ENCODE measurements around the gene MACROD2.
A peak's percentile ranks its signal among the peaks of the same experiment; 100 is the strongest.
"Not testable (repeated sequence)": the region's sequence is repeated elsewhere in the genome, so short reads cannot be mapped to it uniquely, and the experiment has no call there.

MACROD2 gene

GRCh38 chr20:14234666-14235295 lies 239.5 kb downstream of the MACROD2 start:
- no peak overlapping the region for H3K4me3 ChIP-seq (ENCODE audit: low read depth, low read length)
- DNase-seq (ENCODE audit: low read depth), result no peak
- no peak for TF ChIP-seq CTCF (IDR thresholded peaks at IDR 0.05; ENCODE audit: insufficient read depth, low read depth, low read length, missing control alignments)

DNA sequence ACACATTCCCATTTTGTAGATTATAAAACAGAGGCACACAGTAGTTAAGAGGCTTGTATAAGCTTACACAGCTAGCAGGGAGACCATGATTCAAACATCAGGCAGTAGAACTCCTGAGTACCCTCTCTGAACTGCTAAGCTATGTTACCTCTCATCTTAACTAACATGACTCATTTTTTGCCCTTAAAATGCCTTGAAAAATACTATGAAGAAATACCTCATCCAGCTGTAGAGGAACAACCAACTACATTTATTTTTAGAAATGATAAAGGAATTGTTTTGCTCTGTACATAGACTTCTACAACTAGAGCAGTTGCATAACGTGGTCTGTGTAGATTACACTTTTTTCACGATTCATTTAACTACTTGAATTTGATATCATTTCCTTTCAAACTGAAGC lies 240.0 kb downstream of the MACROD2 start:
- TF ChIP-seq CTCF (IDR thresholded peaks at IDR 0.05; ENCODE audit: insufficient read depth, low read depth, low read length, missing control alignments), result no peak
- no peak overlapping the region for H3K4me3 ChIP-seq (ENCODE audit: low read depth, low read length)
- no peak for DNase-seq (ENCODE audit: low read depth)

DNA sequence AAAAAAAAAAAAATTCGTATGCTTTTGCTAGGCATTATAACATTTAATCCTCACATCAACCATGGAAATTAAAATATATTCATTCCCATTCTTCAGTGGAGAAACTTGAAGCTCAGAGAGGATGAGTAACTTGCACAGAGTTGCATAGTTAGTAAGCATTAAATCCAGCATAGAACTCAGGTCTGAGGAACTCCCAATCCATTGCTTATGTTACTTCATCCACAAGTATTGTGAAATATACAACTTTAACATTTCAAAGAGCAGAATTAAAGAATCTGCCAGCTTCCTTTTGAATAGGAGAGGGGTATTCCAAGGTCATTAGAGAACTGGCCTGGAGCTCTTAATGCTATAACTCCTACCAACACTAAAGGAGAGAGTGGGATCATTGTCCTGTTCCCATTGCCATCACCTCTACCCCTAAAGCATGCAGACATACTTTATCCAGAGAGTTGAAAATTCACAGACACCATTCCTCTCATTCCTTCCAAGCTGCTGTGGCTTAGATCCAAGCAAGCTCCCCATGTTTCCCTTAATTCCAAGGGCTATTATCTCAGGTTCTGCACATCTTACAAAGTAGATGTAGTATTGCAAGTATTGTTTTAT lies 250.2 kb downstream of the MACROD2 start:
- TF ChIP-seq CTCF (IDR thresholded peaks at IDR 0.05; ENCODE audit: insufficient read depth, low read depth, low read length, missing control alignments), result no peak
- H3K4me3 ChIP-seq (ENCODE audit: low read depth, low read length), result no peak overlapping the region
- no peak for DNase-seq (ENCODE audit: low read depth)

DNA sequence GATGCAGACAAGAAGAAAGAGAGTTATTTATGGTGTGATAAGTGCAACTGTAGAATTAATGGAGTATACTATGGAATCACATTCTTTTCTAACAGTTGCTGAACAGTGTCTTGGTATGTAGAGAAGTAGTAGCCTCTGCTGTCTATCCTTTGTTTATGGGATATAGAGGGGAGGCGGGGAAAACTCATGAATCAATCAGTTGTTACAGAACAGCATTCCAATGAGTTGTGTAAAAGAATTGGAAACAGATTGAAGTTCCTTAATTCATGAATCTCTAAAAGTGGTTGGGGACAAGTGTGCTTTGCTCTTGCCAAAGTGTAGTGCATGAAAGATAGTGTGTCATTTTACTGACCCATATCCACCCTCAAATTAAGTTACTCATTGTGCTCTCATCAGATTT lies 264.4 kb downstream of the MACROD2 start:
- TF ChIP-seq CTCF (IDR thresholded peaks at IDR 0.05; ENCODE audit: insufficient read depth, low read depth, low read length, missing control alignments), result no peak
- DNase-seq (ENCODE audit: low read depth), result no peak
- H3K4me3 ChIP-seq (ENCODE audit: low read depth, low read length), result no peak overlapping the region

DNA sequence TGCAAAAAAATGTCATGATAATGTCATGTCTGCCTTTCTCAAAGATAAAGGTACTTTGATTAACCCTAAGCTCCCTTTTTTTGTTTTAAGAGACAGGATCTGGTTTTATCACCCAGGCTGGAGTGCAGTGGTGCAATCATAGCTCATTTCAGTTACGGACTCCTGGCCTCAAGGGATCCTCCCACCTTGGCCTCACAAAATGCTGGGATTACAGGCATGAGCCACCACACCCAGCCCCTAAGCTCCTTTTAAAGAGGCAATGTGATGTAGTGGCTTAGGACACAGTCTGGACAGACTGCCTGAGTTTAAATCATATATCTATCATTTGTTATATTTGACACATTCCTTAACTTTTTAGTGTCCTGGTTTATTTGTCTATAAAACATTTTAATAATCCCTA lies 265.1 kb downstream of the MACROD2 start:
- DNase-seq (ENCODE audit: low read depth), result no peak
- no peak for TF ChIP-seq CTCF (IDR thresholded peaks at IDR 0.05; ENCODE audit: insufficient read depth, low read depth, low read length, missing control alignments)
- H3K4me3 ChIP-seq (ENCODE audit: low read depth, low read length), result no peak overlapping the region

GRCh38 chr20:14264869-14265268 lies 269.6 kb downstream of the MACROD2 start:
- no peak for TF ChIP-seq CTCF (IDR thresholded peaks at IDR 0.05; ENCODE audit: insufficient read depth, low read depth, low read length, missing control alignments)
- no peak overlapping the region for H3K4me3 ChIP-seq (ENCODE audit: low read depth, low read length)
- DNase-seq (ENCODE audit: low read depth), result peak; percentile 18

DNA sequence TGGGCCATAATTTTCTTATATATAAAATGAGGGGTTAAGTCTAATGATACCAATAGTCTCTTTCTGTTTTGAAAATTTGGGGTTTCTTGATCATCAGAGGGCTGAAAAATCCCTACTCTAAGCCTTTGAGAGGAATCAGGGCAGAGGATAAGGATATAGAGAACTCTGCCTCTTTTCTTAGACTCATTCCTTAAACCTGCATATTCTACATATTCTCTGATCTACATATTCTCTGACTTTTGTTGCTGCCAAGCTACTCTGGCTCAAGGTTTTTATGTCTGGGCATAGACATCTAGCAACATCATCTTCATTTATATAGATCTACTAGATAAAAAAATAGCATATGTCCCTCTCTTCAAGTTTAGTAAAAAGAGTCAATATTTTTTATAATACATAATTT lies 270.9 kb downstream of the MACROD2 start:
- no peak for DNase-seq (ENCODE audit: low read depth)
- no peak overlapping the region for H3K4me3 ChIP-seq (ENCODE audit: low read depth, low read length)
- no peak for TF ChIP-seq CTCF (IDR thresholded peaks at IDR 0.05; ENCODE audit: insufficient read depth, low read depth, low read length, missing control alignments)

- DNase-seq (ENCODE audit: low read depth), result not testable (repeated sequence)
Observed at GRCh38 chr20:14270751-14271150, 275.4 kb downstream of the MACROD2 start.

More at GRCh38 chr20:14270751-14271150, 275.4 kb downstream of the MACROD2 start:
- not testable (repeated sequence) for H3K4me3 ChIP-seq (ENCODE audit: low read depth, low read length)
